Esophagus squamous epithelium (tissue), 4 donors: ENCODE measurements around the gene TFCP2.

ENCODE experiments used
- CTCF ChIP-seq, 6 experiments: fragments of 450-650 bp in 4 of 6; fragments of 200-600 bp in 2 of 6; sonication (generic) in 2 of 6; IDR thresholded peaks; one replicate each; pipeline ENCODE4 v1.5.1; 2016 to 2019; ENCODE audit warnings: antibody characterized with exemption in 6 of 6, mild to moderate bottlenecking in 4 of 6, moderate library complexity in 4 of 6
- POLR2A ChIP-seq, 4 donors: fragments of 450-650 bp; IDR thresholded peaks; one replicate each; pipeline ENCODE4 v1.6.1; 2017; ENCODE audit warnings: antibody characterized with exemption in 4 of 4, mild to moderate bottlenecking in 4 of 4, moderate library complexity in 3 of 4

- TF ChIP-seq CTCF (IDR thresholded peaks at IDR 0.05) (no peak), POLR2A (IDR thresholded peaks at IDR 0.05) (no peak)
Observed at GRCh38 chr12:51202718-51203117, 29.8 kb upstream of the TFCP2 start.
